Measurements from ENCODE around the gene COL9A2.
A peak's percentile ranks its signal among the peaks of the same experiment; 100 is the strongest.
"Not testable (repeated sequence)": the region's sequence is repeated elsewhere in the genome, so short reads cannot be mapped to it uniquely, and the experiment has no call there.

Gene COL9A2

GRCh38 chr1:40316595-40317393 lies at the start of gene COL9A2:
COL9A2 (minus strand) TSS chr1:40317286; CDS start chr1:40317197, 89 bp downstream.
- peak in 1 of 2 donors; percentile 40 for DNase-seq

GRCh38 chr1:40363721-40364120 lies 46.6 kb upstream of the COL9A2 start:
- no peak for DNase-seq

GRCh38 chr1:40362699-40363098 lies 45.6 kb upstream of the COL9A2 start:
- DNase-seq = no peak

GRCh38 chr1:40362199-40362598 lies 45.1 kb upstream of the COL9A2 start:
- no peak for DNase-seq

GRCh38 chr1:40361637-40362036 lies 44.6 kb upstream of the COL9A2 start:
- no peak for DNase-seq

- no peak for DNase-seq
Observed at GRCh38 chr1:40361201-40361600, 44.1 kb upstream of the COL9A2 start.

GRCh38 chr1:40360631-40361030 lies 43.5 kb upstream of the COL9A2 start:
- no peak for DNase-seq

- no peak for DNase-seq
Observed at GRCh38 chr1:40357625-40358024, 40.5 kb upstream of the COL9A2 start.

GRCh38 chr1:40353082-40353481 lies 36.0 kb upstream of the COL9A2 start:
- no peak for DNase-seq

GRCh38 chr1:40352126-40352525 lies 35.0 kb upstream of the COL9A2 start:
- no peak for DNase-seq

- no peak for DNase-seq
Observed at GRCh38 chr1:40351124-40351523, 34.0 kb upstream of the COL9A2 start.

- no peak for DNase-seq
Observed at GRCh38 chr1:40350391-40350790, 33.3 kb upstream of the COL9A2 start.

- no peak for DNase-seq
Observed at GRCh38 chr1:40344597-40344996, 27.5 kb upstream of the COL9A2 start.

GRCh38 chr1:40342381-40342717 lies 25.3 kb upstream of the COL9A2 start:
- not testable (repeated sequence) for DNase-seq

- DNase-seq = no peak
Observed at GRCh38 chr1:40341491-40342380, 24.6 kb upstream of the COL9A2 start.

GRCh38 chr1:40339420-40340323 lies 22.6 kb upstream of the COL9A2 start:
- DNase-seq = no peak

- DNase-seq = peak; percentile 90 to 93
Observed at GRCh38 chr1:40338745-40339419, 21.8 kb upstream of the COL9A2 start.

GRCh38 chr1:40337443-40337842 lies 20.4 kb upstream of the COL9A2 start:
- DNase-seq = no peak

- no peak for DNase-seq
Observed at GRCh38 chr1:40332695-40333094, 15.6 kb upstream of the COL9A2 start.

GRCh38 chr1:40331403-40331802 lies 14.3 kb upstream of the COL9A2 start:
- DNase-seq = not testable (repeated sequence)

- no peak for DNase-seq
Observed at GRCh38 chr1:40318970-40319621, 2.0 kb upstream of the COL9A2 start.

GRCh38 chr1:40318476-40318875 lies 1.4 kb upstream of the COL9A2 start:
- no peak for DNase-seq
